Measurements from ENCODE around the gene SCG5.

The SCG5 gene

GRCh38 chr15:32659340-32660155 is 18.0 kb downstream of the SCG5 start:
- DNase-seq, result no peak

- no peak for DNase-seq
These were observed 22.2 kb downstream of the SCG5 start for GRCh38 chr15:32663671-32664070.

- DNase-seq, result no peak
These were observed 23.3 kb downstream of the SCG5 start for GRCh38 chr15:32664796-32665195.

- DNase-seq, result no peak
These were observed 25.8 kb downstream of the SCG5 start for GRCh38 chr15:32667321-32667720.

GRCh38 chr15:32668942-32669341 is 27.4 kb downstream of the SCG5 start:
- no peak for DNase-seq

GRCh38 chr15:32669896-32670611 is 28.5 kb downstream of the SCG5 start:
- peak; percentile 77 to 87 for DNase-seq

GRCh38 chr15:32670623-32671022 is 29.1 kb downstream of the SCG5 start:
- DNase-seq, result no peak

- peak; percentile 49 to 64 for DNase-seq
These were observed 30.1 kb downstream of the SCG5 start for GRCh38 chr15:32671339-32672325.

- DNase-seq, result no peak
These were observed 33.2 kb downstream of the SCG5 start for GRCh38 chr15:32674681-32675080.

- no peak for DNase-seq
These were observed 34.0 kb downstream of the SCG5 start for GRCh38 chr15:32675466-32675865.

GRCh38 chr15:32676169-32676568 is 34.7 kb downstream of the SCG5 start:
- no peak for DNase-seq

GRCh38 chr15:32677238-32677750 is 35.8 kb downstream of the SCG5 start:
- DNase-seq, result no peak

- DNase-seq, result no peak
These were observed 37.8 kb downstream of the SCG5 start for GRCh38 chr15:32679298-32679690.

GRCh38 chr15:32682569-32682968 is 41.1 kb downstream of the SCG5 start:
- DNase-seq, result no peak

- no peak for DNase-seq
These were observed 41.6 kb downstream of the SCG5 start for GRCh38 chr15:32682977-32683630.

- DNase-seq, result no peak
These were observed 42.5 kb downstream of the SCG5 start for GRCh38 chr15:32683906-32684584.

GRCh38 chr15:32685576-32685975 is 44.1 kb downstream of the SCG5 start:
- DNase-seq, result no peak

- no peak for DNase-seq
These were observed 46.0 kb downstream of the SCG5 start for GRCh38 chr15:32687556-32687955.

GRCh38 chr15:32688151-32688639 is 46.7 kb downstream of the SCG5 start:
- no peak for DNase-seq

GRCh38 chr15:32690941-32691688 is 49.6 kb downstream of the SCG5 start:
- DNase-seq, result no peak

GRCh38 chr15:32691689-32692038 is 50.2 kb downstream of the SCG5 start:
- no peak for DNase-seq
